HG03025 (cell line): Measurements from ENCODE around the gene CLRN1.
"Not testable (repeated sequence)": the region's sequence is repeated elsewhere in the genome, so short reads cannot be mapped to it uniquely, and the experiment has no call there.

Experiments used
- ATAC-seq: cut with Tn5 transposase; IDR thresholded peaks from one replicate; pipeline ENCODE4 v1.9.1; 2021; ENCODE audit warnings: mild to moderate bottlenecking, moderate library complexity; ENCODE audit not compliant: unreplicated experiment, low FRiP score

CLRN1 gene

GRCh38 chr3:150972366-150973071, at the start of gene CLRN1:
CLRN1 (minus strand) TSS chr3:150972727; CDS start chr3:150972708, 19 bp downstream.
- no peak for ATAC-seq

GRCh38 chr3:151016478-151016795, 43.9 kb upstream of the CLRN1 start:
- no peak for ATAC-seq

- ATAC-seq: no peak
Observed at GRCh38 chr3:151015767-151016477, 43.4 kb upstream of the CLRN1 start.

GRCh38 chr3:151015181-151015580, 42.7 kb upstream of the CLRN1 start:
- no peak for ATAC-seq

GRCh38 chr3:151014501-151015018, 42.0 kb upstream of the CLRN1 start:
- ATAC-seq: no peak

GRCh38 chr3:151012753-151013152, 40.2 kb upstream of the CLRN1 start:
- ATAC-seq: no peak

GRCh38 chr3:151011427-151011826, 38.9 kb upstream of the CLRN1 start:
- no peak for ATAC-seq

GRCh38 chr3:151009981-151010380, 37.5 kb upstream of the CLRN1 start:
- no peak for ATAC-seq

GRCh38 chr3:151009430-151009829, 36.9 kb upstream of the CLRN1 start:
- no peak for ATAC-seq

GRCh38 chr3:151008699-151009098, 36.2 kb upstream of the CLRN1 start:
- ATAC-seq: no peak

GRCh38 chr3:151003768-151004134, 31.2 kb upstream of the CLRN1 start:
- no peak for ATAC-seq

- ATAC-seq: no peak
Observed at GRCh38 chr3:151003029-151003767, 30.7 kb upstream of the CLRN1 start.

- ATAC-seq: no peak
Observed at GRCh38 chr3:151002003-151002981, 29.8 kb upstream of the CLRN1 start.

- ATAC-seq: no peak
Observed at GRCh38 chr3:150998996-150999395, 26.5 kb upstream of the CLRN1 start.

GRCh38 chr3:150996731-150997130, 24.2 kb upstream of the CLRN1 start:
- ATAC-seq: no peak

GRCh38 chr3:150995510-150995909, 23.0 kb upstream of the CLRN1 start:
- ATAC-seq: no peak

- ATAC-seq: no peak
Observed at GRCh38 chr3:150989208-150989607, 16.7 kb upstream of the CLRN1 start.

GRCh38 chr3:150988395-150988794, 15.9 kb upstream of the CLRN1 start:
- not testable (repeated sequence) for ATAC-seq

- ATAC-seq: no peak
Observed at GRCh38 chr3:150985711-150986110, 13.2 kb upstream of the CLRN1 start.

GRCh38 chr3:150984066-150984465, 11.5 kb upstream of the CLRN1 start:
- ATAC-seq: no peak
